Nephron progenitor cell (in vitro differentiated cells): Measurements from ENCODE around the gene RICTOR.

Source experiments
- DNase-seq: peaks from one replicate; pipeline ENCODE4 v3.0.0; 2021
- H3K27ac Mint-ChIP-seq: 2 replicates; pipeline ENCODE4 v1.8.0; 2021; ENCODE audit warnings: mild to moderate bottlenecking, moderate library complexity, mixed read lengths
- H3K27me3 Mint-ChIP-seq: 2 replicates; pipeline ENCODE4 v1.8.0; 2021; ENCODE audit warnings: mild to moderate bottlenecking, low read depth, mixed read lengths; ENCODE audit not compliant: poor library complexity
- H3K36me3 Mint-ChIP-seq: 2 replicates; pipeline ENCODE4 v1.8.0; 2021; ENCODE audit warnings: low read depth, mixed read lengths
- H3K4me1 Mint-ChIP-seq: 2 replicates; pipeline ENCODE4 v1.8.0; 2021; ENCODE audit warnings: mixed read lengths
- H3K4me3 Mint-ChIP-seq: 2 replicates; pipeline ENCODE4 v1.8.0; 2021; ENCODE audit warnings: mild to moderate bottlenecking, moderate library complexity, mixed read lengths
- H3K9me3 Mint-ChIP-seq: 2 replicates; pipeline ENCODE4 v1.8.0; 2021; ENCODE audit warnings: mild to moderate bottlenecking, moderate library complexity, mixed read lengths
- CTCF ChIP-seq: fragments of 200-600 bp; sonication (generic); IDR thresholded peaks from 2 replicates; pipeline ENCODE4 v1.5.0; 2021; ENCODE audit warnings: antibody characterized with exemption

Gene RICTOR

GRCh38 chr5:38936269-38936668 is 137.9 kb downstream of the RICTOR start:
- no peak overlapping the region for H3K27ac Mint-ChIP-seq
- no peak for DNase-seq
- no peak overlapping the region for H3K4me3 Mint-ChIP-seq
- peaks cover 10% of the 10 kb centered on the region for H3K36me3 Mint-ChIP-seq
- no peaks in the 10 kb centered on the region for H3K9me3 Mint-ChIP-seq
- no peak for TF ChIP-seq CTCF
- H3K4me1 Mint-ChIP-seq: no peaks in the 10 kb centered on the region
- no peaks in the 10 kb centered on the region for H3K27me3 Mint-ChIP-seq

- Mint-ChIP-seq H3K27ac (no peak overlapping the region), H3K9me3 (no peaks in the 10 kb centered on the region), H3K4me1 (no peaks in the 10 kb centered on the region), H3K4me3 (no peak overlapping the region), H3K27me3 (no peaks in the 10 kb centered on the region), H3K36me3 (peaks cover 10% of the 10 kb centered on the region)
- TF ChIP-seq CTCF: no peak
- no peak for DNase-seq
Observed at GRCh38 chr5:38935437-38935836, 138.8 kb downstream of the RICTOR start.

GRCh38 chr5:38932854-38933408 is 141.3 kb downstream of the RICTOR start:
- no peak overlapping the region for H3K4me3 Mint-ChIP-seq
- no peak overlapping the region for H3K27ac Mint-ChIP-seq
- DNase-seq: no peak
- H3K36me3 Mint-ChIP-seq: peaks cover 12% of the 10 kb centered on the region
- no peaks in the 10 kb centered on the region for H3K4me1 Mint-ChIP-seq
- no peak for TF ChIP-seq CTCF
- no peaks in the 10 kb centered on the region for H3K9me3 Mint-ChIP-seq
- no peaks in the 10 kb centered on the region for H3K27me3 Mint-ChIP-seq

GRCh38 chr5:38931731-38932130 is 142.5 kb downstream of the RICTOR start:
- Mint-ChIP-seq H3K9me3 (no peaks in the 10 kb centered on the region), H3K27ac (no peak overlapping the region), H3K36me3 (peaks cover 9% of the 10 kb centered on the region), H3K27me3 (no peaks in the 10 kb centered on the region), H3K4me3 (no peak overlapping the region), H3K4me1 (no peaks in the 10 kb centered on the region)
- no peak for DNase-seq
- TF ChIP-seq CTCF: no peak

GRCh38 chr5:38929838-38930237 is 144.4 kb downstream of the RICTOR start:
- H3K27me3 Mint-ChIP-seq: no peaks in the 10 kb centered on the region
- peaks cover 14% of the 10 kb centered on the region for H3K36me3 Mint-ChIP-seq
- no peak for DNase-seq
- H3K4me1 Mint-ChIP-seq: no peaks in the 10 kb centered on the region
- H3K4me3 Mint-ChIP-seq: no peak overlapping the region
- H3K9me3 Mint-ChIP-seq: no peaks in the 10 kb centered on the region
- no peak overlapping the region for H3K27ac Mint-ChIP-seq
- no peak for TF ChIP-seq CTCF

- peaks cover 14% of the 10 kb centered on the region for H3K36me3 Mint-ChIP-seq
- peaks cover 5% of the 10 kb centered on the region for H3K4me1 Mint-ChIP-seq
- no peak overlapping the region for H3K27ac Mint-ChIP-seq
- DNase-seq: no peak
- H3K4me3 Mint-ChIP-seq: no peak overlapping the region
- TF ChIP-seq CTCF: no peak
- H3K9me3 Mint-ChIP-seq: no peaks in the 10 kb centered on the region
- H3K27me3 Mint-ChIP-seq: no peaks in the 10 kb centered on the region
Observed at GRCh38 chr5:38927470-38927869, 146.7 kb downstream of the RICTOR start.
